HepG2 (cell line): ENCODE data around the gene RASA1. TPM values are rescaled to one million over a fixed set of nuclear protein-coding genes. Genes with fewer than 3 reads are reported as not detected.

Experiments
- ATAC-seq: fragments of 200-7000 bp; cut with Tn5 transposase; 3 replicates; pipeline ENCODE4 v1.9.1; 2020; ENCODE audit warnings: mild to moderate bottlenecking, moderate library complexity
- BruUV-seq: library from RNA; stranded (reverse); fragments of 400-500 nt; replicated peaks from 2 replicates; lab custom pipeline; 2021; lab: Mats Ljungman, UMichigan
- CTCF ChIA-PET: fragments of 300-600 bp; formaldehyde crosslinking; extraction: SDS; loops from one replicate; lab custom pipeline; 2021; ENCODE audit warnings: low total read pairs, inconsistent platforms, low intra/inter-chr PET ratio; lab: Yijun Ruan, JAX
- POLR2A ChIA-PET: fragments of 350-600 bp; sonication (Branson Sonifier 250); formaldehyde crosslinking; loops from one replicate; lab custom pipeline; 2020; ENCODE audit warnings: antibody characterized with exemption, inconsistent platforms; lab: Yijun Ruan, JAX
- DNase-seq: peaks from one replicate; pipeline ENCODE4 v3.0.0-alpha.2; 2015; ENCODE audit warnings: low spot score
- FAIRE-seq: peaks from 3 replicates; lab custom pipeline; 2011; peaks lifted over from hg19 to GRCh38; lab: Jason Lieb, UNC
- H2AFZ ChIP-seq: one replicate; pipeline ENCODE4 v1.6.1; 2011; ENCODE audit warnings: low read length, inconsistent platforms
- H3K27ac ChIP-seq: fragments of 300-600 bp; 3 replicates; pipeline ENCODE4 v1.8.0; 2011; ENCODE audit warnings: mixed run types, mild to moderate bottlenecking, mixed read lengths, low read length, inconsistent platforms; ENCODE audit not compliant: insufficient read depth; ENCODE audit errors: extremely low read length
- H3K27me3 ChIP-seq, 2 experiments: fragments of 200-600 bp in 1 of 2; 2 replicates in 1 of 2; 3 replicates in 1 of 2; pipeline versions ENCODE4 v1.6.0 to v1.8.0; 2011; ENCODE audit warnings: low read length in 2 of 2, mild to moderate bottlenecking in 2 of 2, moderate library complexity in 2 of 2, inconsistent platforms in 1 of 2; ENCODE audit not compliant: insufficient read depth in 2 of 2, control insufficient read depth in 1 of 2
- H3K36me3 ChIP-seq, 2 experiments: fragments of 200-600 bp in 1 of 2; replicated peaks in 1 of 2; 2 replicates in 1 of 2; 3 replicates in 1 of 2; pipeline versions ENCODE4 v1.5.1 to v1.8.0; 2011; ENCODE audit warnings: low read length in 2 of 2, inconsistent platforms in 1 of 2; ENCODE audit not compliant: insufficient read depth in 2 of 2, control insufficient read depth in 1 of 2
- H3K4me1 ChIP-seq: 2 replicates; pipeline ENCODE4 v1.5.1; 2012; ENCODE audit warnings: low read length, inconsistent platforms; ENCODE audit not compliant: insufficient read depth
- H3K4me2 ChIP-seq: 2 replicates; pipeline ENCODE4 v1.6.0; 2011; ENCODE audit warnings: low read depth, low read length, inconsistent platforms
- H3K4me3 ChIP-seq, 3 experiments: fragments of 200-600 bp in 1 of 3; sonication (generic), shearing (Covaris generic) in 1 of 3; replicated peaks in 1 of 3; 2 replicates each; pipeline ENCODE4 v1.5.1; 2011 to 2016; ENCODE audit warnings: low read length in 3 of 3, inconsistent platforms in 2 of 3, low read depth in 2 of 3, mild to moderate bottlenecking in 2 of 3, control low read depth in 1 of 3, mixed read lengths in 1 of 3; ENCODE audit not compliant: insufficient read depth in 1 of 3
- H3K79me2 ChIP-seq: one replicate; pipeline ENCODE4 v1.6.1; 2011; ENCODE audit warnings: low read length, inconsistent platforms; ENCODE audit not compliant: insufficient read depth
- H3K9ac ChIP-seq: 2 replicates; pipeline ENCODE4 v1.6.0; 2011; ENCODE audit warnings: mild to moderate bottlenecking, low read depth, low read length, inconsistent platforms; ENCODE audit not compliant: insufficient read depth
- H3K9me3 ChIP-seq: 2 replicates; pipeline ENCODE4 v1.5.1; 2012; ENCODE audit warnings: mild to moderate bottlenecking, low read length
- H4K20me1 ChIP-seq: 2 replicates; pipeline ENCODE4 v1.6.0; 2011; ENCODE audit warnings: inconsistent platforms, mild to moderate bottlenecking, low read length, moderate library complexity; ENCODE audit not compliant: insufficient read depth
- MAFF ChIP-seq: IDR thresholded peaks from 2 replicates; pipeline ENCODE4 v1.6.1; 2011; ENCODE audit warnings: low read depth, low read length, improper control_type of control experiment
- MAFK ChIP-seq, 2 experiments: IDR thresholded peaks in 1 of 2; conservative IDR thresholded peaks in 1 of 2; 2 replicates each; pipeline ENCODE4 v1.6.1; 2011; ENCODE audit warnings: improper control_type of control experiment in 2 of 2, low read length in 2 of 2
- ZBTB7A ChIP-seq: sonication (generic); formaldehyde crosslinking; IDR thresholded peaks from 2 replicates; pipeline ENCODE4 v1.8.0; 2022; ENCODE audit warnings: mild to moderate bottlenecking, missing genetic modification reagents
- ZNF264 ChIP-seq: sonication (generic); formaldehyde crosslinking; IDR thresholded peaks from 2 replicates; pipeline ENCODE4 v1.4.0; 2020; ENCODE audit warnings: missing genetic modification reagents
- WGBS: methylation state at CpG from one replicate; pipeline ENCODE4 v1.1.6; 2017; ENCODE audit warnings: low lambda C conversion rate; 5-methylcytosine and 5-hydroxymethylcytosine counted together
- in situ Hi-C: cut with HindIII; loops from 2 replicates; pipeline ENCODE4 v1.10.0; 2017; ENCODE audit warnings: low pct_unique_long_range_greater_than_20kb; ENCODE audit not compliant: extremely low pct_ligation_motif_present
- intact Hi-C: fragments of 100-400 bp; cut with micrococcal nuclease; formaldehyde crosslinking; loops from one replicate; pipeline ENCODE4 v1.10.0; 2022; ENCODE audit not compliant: unreplicated experiment
- polyA plus RNA-seq, 8 experiments: library from polyadenylated mRNA; depleted of rRNA in 3 of 8; stranded (reverse) in 7 of 8; unstranded in 1 of 8; fragments of >200 nt; fragmentation: Illumina TruSeq in 4 of 8; extraction: Trizol in 4 of 8; gene quantifications; 2 replicates each; pipeline versions ENCODE4 v1.2.1 to v1.2.3, GENCODE V29; 2011 to 2016; ENCODE audit warnings: low read depth in 4 of 8, missing spikeins in 1 of 8, mixed read lengths in 1 of 8; ENCODE audit not compliant: insufficient read depth in 1 of 8
- total RNA-seq, 5 experiments: library from RNA; depleted of rRNA; stranded (reverse); fragments of >200 nt; fragmentation: Illumina TruSeq; extraction: Trizol; gene quantifications; 2 replicates each; pipeline ENCODE4 v1.2.3, GENCODE V29; 2016; ENCODE audit warnings: low read depth in 1 of 5
- TF ChIP-seq, protein P1 (sequence below): IDR thresholded peaks from 2 replicates; pipeline ENCODE4 v1.6.1; 2012; ENCODE audit warnings: low read depth, low read length, improper control_type of control experiment
- TF ChIP-seq, protein P2 (sequence below): sonication (generic); formaldehyde crosslinking; IDR thresholded peaks from 2 replicates; pipeline ENCODE4 v1.5.1; 2020; ENCODE audit warnings: mild to moderate bottlenecking, missing genetic modification reagents, borderline replicate concordance
- TF ChIP-seq, protein P3 (sequence below), 2 experiments: fragments of 450-650 bp in 1 of 2; sonication (generic) in 1 of 2; formaldehyde crosslinking; IDR thresholded peaks; 2 replicates each; pipeline versions ENCODE4 v1.5.0 to v1.8.0; 2020 to 2022; ENCODE audit warnings: mild to moderate bottlenecking in 1 of 2, missing genetic modification reagents in 1 of 2
- TF ChIP-seq, protein P4 (sequence below): sonication (generic); formaldehyde crosslinking; IDR thresholded peaks from 2 replicates; pipeline ENCODE4 v1.4.0; 2020; ENCODE audit warnings: missing genetic modification reagents, mild to moderate bottlenecking, borderline replicate concordance

RASA1 gene
- total and polyA plus RNA-seq, 2 of the 13 experiments (the other 11 are each of a cell fraction or from before 2014, with no cell fraction given), result 19.5 to 20.5 TPM

DNA sequence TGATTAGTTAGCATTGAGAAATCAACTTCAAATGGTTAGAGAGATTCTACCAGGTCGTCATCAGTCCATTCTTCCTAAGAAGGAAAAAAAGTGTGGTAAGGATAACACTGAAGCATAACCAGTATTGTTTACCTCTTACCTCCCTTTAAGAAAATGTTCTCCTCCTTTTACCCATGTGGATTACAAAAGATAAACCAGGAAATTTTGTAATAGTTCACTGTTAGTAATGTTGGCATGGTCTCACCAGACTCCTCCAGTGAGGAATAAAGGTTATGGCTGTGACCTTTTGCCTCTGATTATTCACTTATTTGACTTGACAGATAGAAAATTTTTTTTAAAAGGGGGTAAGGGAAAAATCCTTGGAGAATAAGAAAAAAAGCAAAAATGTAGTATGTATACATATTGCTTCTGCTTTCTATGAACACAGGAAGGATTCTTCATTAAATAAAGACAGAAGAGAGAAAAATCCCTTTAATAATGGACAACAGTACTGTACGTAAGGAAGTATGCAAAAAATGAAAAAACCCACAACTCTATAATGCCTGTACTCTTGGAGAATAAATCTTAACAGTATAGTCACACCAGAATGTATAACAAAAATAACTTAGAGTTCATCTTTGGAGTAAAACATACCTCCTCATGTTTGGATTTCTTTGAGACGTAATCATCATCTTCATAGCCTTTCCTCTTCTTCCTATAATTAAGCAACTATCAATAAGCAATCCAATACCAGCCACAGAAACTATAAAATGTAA is 126.9 kb downstream of the RASA1 start (continued):
- TF ChIP-seq ZBTB7A (CRISPR knock-in tag) (no peak), ZNF264 (CRISPR knock-in tag) (no peak)
- TF ChIP-seq, protein P1, sequence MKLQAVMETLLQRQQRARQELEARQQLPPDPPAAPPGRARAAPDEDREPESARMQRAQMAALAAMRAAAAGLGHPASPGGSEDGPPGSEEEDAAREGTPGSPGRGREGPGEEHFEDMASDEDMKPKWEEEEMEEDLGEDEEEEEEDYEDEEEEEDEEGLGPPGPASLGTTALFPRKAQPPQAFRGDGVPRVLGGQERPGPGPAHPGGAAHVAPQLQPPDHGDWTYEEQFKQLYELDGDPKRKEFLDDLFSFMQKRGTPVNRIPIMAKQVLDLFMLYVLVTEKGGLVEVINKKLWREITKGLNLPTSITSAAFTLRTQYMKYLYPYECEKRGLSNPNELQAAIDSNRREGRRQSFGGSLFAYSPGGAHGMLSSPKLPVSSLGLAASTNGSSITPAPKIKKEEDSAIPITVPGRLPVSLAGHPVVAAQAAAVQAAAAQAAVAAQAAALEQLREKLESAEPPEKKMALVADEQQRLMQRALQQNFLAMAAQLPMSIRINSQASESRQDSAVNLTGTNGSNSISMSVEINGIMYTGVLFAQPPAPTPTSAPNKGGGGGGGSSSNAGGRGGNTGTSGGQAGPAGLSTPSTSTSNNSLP, result no peak
- TF ChIP-seq, protein P2, sequence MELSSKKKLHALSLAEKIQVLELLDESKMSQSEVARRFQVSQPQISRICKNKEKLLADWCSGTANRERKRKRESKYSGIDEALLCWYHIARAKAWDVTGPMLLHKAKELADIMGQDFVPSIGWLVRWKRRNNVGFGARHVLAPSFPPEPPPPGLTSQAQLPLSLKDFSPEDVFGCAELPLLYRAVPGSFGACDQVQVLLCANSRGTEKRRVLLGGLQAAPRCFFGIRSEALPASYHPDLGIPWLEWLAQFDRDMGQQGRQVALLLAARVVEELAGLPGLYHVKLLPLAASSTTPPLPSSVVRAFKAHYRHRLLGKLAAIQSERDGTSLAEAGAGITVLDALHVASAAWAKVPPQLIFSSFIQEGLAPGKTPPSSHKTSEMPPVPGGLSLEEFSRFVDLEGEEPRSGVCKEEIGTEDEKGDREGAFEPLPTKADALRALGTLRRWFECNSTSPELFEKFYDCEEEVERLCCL (CRISPR knock-in tag), result no peak
- TF ChIP-seq, protein P3, sequence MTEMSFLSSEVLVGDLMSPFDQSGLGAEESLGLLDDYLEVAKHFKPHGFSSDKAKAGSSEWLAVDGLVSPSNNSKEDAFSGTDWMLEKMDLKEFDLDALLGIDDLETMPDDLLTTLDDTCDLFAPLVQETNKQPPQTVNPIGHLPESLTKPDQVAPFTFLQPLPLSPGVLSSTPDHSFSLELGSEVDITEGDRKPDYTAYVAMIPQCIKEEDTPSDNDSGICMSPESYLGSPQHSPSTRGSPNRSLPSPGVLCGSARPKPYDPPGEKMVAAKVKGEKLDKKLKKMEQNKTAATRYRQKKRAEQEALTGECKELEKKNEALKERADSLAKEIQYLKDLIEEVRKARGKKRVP (CRISPR knock-in tag; IDR thresholded peaks at IDR 0.05), result no peak

DNA sequence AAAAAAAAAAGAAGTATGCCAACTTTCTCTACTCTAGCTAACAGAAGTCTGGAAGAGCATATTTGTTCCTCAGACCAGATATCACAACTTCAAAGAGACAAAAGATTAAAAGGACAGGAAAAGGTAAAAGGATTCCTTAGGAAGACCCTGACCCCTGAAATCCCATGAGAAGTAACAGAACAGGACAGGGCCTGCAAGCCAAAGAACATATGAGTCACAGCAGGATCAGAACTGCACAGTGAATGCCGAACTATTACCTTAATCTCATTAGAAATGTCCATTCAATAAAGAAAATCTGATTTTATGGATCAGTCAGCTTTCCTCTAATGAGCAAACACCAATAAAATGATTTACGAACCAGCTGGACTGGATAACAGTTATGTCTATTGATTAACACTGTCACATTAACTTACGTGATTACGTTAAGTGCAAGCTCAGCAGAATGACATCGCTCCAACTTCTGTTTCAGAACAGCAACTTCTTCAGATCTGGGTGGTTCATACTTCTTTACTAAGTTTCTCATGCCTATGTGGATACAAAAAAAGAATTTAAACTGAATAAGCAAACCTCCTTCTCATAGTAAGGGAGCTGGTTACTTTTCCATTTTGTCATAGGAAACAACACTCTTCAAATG is 131.4 kb downstream of the RASA1 start:
- DNase-seq (no peak), FAIRE-seq (no peak), ATAC-seq (no peak)
- no peaks in the 10 kb centered on the region for H3K79me2 ChIP-seq
- H3K9ac ChIP-seq, result no peak overlapping the region
- peaks cover 4% of the 10 kb centered on the region; the same call in 1 of the 2 replicates for H3K4me1 ChIP-seq
- intact Hi-C loops (no loop called here), in situ Hi-C loops (no loop called here)
- TF ChIP-seq MAFK (conservative IDR thresholded peaks at IDR 0.05 in 1 of 2, IDR thresholded peaks at IDR 0.05 in 1 of 2; ENCODE audit: low read length in 2 of 2) (peak; percentile 95 to 98), MAFF (peak; percentile 96)
- TF ChIP-seq, protein P4, sequence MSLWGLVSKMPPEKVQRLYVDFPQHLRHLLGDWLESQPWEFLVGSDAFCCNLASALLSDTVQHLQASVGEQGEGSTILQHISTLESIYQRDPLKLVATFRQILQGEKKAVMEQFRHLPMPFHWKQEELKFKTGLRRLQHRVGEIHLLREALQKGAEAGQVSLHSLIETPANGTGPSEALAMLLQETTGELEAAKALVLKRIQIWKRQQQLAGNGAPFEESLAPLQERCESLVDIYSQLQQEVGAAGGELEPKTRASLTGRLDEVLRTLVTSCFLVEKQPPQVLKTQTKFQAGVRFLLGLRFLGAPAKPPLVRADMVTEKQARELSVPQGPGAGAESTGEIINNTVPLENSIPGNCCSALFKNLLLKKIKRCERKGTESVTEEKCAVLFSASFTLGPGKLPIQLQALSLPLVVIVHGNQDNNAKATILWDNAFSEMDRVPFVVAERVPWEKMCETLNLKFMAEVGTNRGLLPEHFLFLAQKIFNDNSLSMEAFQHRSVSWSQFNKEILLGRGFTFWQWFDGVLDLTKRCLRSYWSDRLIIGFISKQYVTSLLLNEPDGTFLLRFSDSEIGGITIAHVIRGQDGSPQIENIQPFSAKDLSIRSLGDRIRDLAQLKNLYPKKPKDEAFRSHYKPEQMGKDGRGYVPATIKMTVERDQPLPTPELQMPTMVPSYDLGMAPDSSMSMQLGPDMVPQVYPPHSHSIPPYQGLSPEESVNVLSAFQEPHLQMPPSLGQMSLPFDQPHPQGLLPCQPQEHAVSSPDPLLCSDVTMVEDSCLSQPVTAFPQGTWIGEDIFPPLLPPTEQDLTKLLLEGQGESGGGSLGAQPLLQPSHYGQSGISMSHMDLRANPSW, result no peak
- no peak overlapping the region for H3K27ac ChIP-seq
- ChIA-PET CTCF (no interaction called here), POLR2A (no interaction called here)
- no TSS peak for BruUV-seq
- H3K9me3 ChIP-seq, result no peaks in the 10 kb centered on the region
- H3K36me3 ChIP-seq, result peaks cover 11 to 56% of the 10 kb centered on the region in 2 experiments
- H3K27me3 ChIP-seq, result no peaks in the 10 kb centered on the region
- H2AFZ ChIP-seq, result no peak overlapping the region
- H3K4me3 ChIP-seq, result no peak overlapping the region
- peaks cover 10% of the 10 kb centered on the region; the same call in 1 of the 2 replicates for H4K20me1 ChIP-seq
- 95% methylated on average over 5 of the region's 5 CpGs for WGBS
- no peak overlapping the region for H3K4me2 ChIP-seq
